ENCODE results near the gene ISG20L2.

DNA sequence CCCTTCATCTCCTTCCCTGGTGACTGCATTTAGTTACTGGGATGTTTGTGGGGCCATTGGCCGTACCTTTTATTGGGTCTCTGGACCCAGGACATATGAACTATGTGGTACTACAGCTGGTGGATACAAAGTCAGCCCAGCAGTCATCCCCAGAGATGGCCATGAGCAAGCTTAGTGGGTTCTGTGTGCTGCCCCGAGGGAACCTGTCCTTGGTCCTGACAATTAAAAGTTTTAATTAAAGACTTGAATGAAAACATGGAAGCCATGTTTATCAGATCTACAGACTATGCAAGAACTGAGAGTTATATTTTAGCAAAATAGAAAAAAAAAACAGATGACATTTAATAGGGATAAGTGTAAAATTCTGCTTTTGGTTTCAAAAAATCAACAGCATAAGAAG is 48.5 kb downstream of the ISG20L2 start:
- TF ChIP-seq, protein P1, sequence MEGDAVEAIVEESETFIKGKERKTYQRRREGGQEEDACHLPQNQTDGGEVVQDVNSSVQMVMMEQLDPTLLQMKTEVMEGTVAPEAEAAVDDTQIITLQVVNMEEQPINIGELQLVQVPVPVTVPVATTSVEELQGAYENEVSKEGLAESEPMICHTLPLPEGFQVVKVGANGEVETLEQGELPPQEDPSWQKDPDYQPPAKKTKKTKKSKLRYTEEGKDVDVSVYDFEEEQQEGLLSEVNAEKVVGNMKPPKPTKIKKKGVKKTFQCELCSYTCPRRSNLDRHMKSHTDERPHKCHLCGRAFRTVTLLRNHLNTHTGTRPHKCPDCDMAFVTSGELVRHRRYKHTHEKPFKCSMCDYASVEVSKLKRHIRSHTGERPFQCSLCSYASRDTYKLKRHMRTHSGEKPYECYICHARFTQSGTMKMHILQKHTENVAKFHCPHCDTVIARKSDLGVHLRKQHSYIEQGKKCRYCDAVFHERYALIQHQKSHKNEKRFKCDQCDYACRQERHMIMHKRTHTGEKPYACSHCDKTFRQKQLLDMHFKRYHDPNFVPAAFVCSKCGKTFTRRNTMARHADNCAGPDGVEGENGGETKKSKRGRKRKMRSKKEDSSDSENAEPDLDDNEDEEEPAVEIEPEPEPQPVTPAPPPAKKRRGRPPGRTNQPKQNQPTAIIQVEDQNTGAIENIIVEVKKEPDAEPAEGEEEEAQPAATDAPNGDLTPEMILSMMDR (IDR thresholded peaks at IDR 0.05): no peak
- no peak for TF ChIP-seq POLR2A (IDR thresholded peaks at IDR 0.05)
